ENCODE measurements around the gene SRSF3. TPM values are rescaled to one million over a fixed set of nuclear protein-coding genes. Genes with fewer than 3 reads are reported as not detected.

SRSF3 gene
- total and polyA plus RNA-seq, 9 of the 15 experiments (the other 6 are each of a cell fraction or from before 2014, with no cell fraction given) = 337 to 1,200 (median 518) TPM

DNA sequence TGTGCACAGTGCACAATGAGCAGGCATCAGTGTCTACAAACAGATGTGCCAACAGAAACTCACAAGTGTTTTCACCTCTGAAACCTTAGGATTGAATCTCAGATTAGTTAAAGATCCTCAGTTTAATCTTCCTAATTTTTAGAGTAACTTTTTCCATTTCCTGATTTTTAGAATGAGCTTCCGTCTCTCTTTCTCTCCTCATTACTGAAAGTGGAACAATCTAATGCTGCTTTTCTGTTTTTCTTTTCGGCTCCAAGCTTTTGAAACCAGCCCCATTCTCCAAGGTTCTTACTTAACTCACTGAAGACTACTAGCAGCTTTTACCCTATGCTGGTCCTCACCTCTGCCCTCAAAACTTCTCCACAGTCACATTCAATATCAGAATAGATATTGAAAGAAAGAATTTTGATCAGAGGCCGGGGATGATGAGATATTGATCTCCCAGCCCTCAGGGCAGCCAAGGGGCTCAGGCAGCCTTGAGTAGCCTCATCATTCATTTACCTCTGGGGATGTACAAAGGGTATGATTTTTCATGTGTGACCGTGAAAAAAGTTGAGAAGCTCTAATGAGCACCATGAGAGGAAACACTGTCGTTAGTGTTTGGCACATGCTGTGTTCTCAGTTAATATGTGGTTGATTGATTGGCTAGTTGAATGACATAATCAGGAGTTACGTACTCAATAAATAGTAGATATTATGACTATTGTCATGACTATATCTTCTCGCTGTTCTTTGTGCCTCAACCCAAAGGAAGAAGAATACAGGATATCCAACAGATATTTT is 35.0 kb upstream of the SRSF3 start:
- no peaks in the 10 kb centered on the region; a peak in 2 of 5 replicates for H3K4me1 ChIP-seq (replicated peaks in 1 of 2; ENCODE audit: control insufficient read depth in 2 of 2, insufficient read depth in 2 of 2, low read length in 2 of 2)
- no peak overlapping the region for H3K4me3 ChIP-seq
- no peak overlapping the region for H3K9ac ChIP-seq (ENCODE audit: insufficient read depth in 1 of 2, low read depth in 2 of 2, low read length in 2 of 2)
- TF ChIP-seq FOXK2 (conservative IDR thresholded peaks at IDR 0.05 in 1 of 2, IDR thresholded peaks at IDR 0.05 in 1 of 2; ENCODE audit: low read depth in 2 of 2) (no peak), USF1 (CRISPR knock-in tag; IDR thresholded peaks at IDR 0.05) (no peak), POLR2AphosphoS5 (IDR thresholded peaks at IDR 0.05; ENCODE audit: control insufficient read depth, insufficient read depth, low read depth, low read length) (no peak), EHMT2 (IDR thresholded peaks at IDR 0.05) (no peak), RAD51 (IDR thresholded peaks at IDR 0.05; ENCODE audit: borderline replicate concordance, low read depth) (no peak), PPARD (CRISPR knock-in tag; IDR thresholded peaks at IDR 0.05) (no peak), SMARCA5 (IDR thresholded peaks at IDR 0.05) (no peak)
- no peak for DNase-seq (ENCODE audit: extremely low read depth in 1 of 4, low spot score in 3 of 4)
- no peak overlapping the region for H3K4me2 ChIP-seq (ENCODE audit: insufficient read depth, low read length)
- ATAC-seq = no peak
- in situ Hi-C loops (cut with MboI) (no loop called here), intact Hi-C loops (cut with micrococcal nuclease) (no loop called here)
- H3K36me3 ChIP-seq (ENCODE audit: control insufficient read depth, insufficient read depth, low read length) = no peaks in the 10 kb centered on the region
- CTCF ChIA-PET (ENCODE audit: low intra/inter-chr PET ratio) = no interaction called here
- H2AFZ ChIP-seq (ENCODE audit: low read depth, low read length) = no peak overlapping the region
- H3K9me1 ChIP-seq (ENCODE audit: control insufficient read depth, insufficient read depth, low read length) = no peaks in the 10 kb centered on the region
- H3K27ac ChIP-seq (ENCODE audit: extremely low read depth, low read depth, low read length) = no peak overlapping the region
- no peak for FAIRE-seq
- no peaks in the 10 kb centered on the region for H3K79me2 ChIP-seq (ENCODE audit: control insufficient read depth, insufficient read depth, low read length)
- 39% methylated on average over 7 of the region's 7 CpGs for WGBS (ENCODE audit: insufficient coverage, low coverage, missing lambda C conversion rate)
- no TSS peak for BruUV-seq (replicated peaks)
- no peaks in the 10 kb centered on the region for H3K9me3 ChIP-seq (replicated peaks; ENCODE audit: control insufficient read depth, insufficient read depth, low read depth, low read length)
- H4K20me1 ChIP-seq (replicated peaks; ENCODE audit: control insufficient read depth, insufficient read depth, low read length) = no peaks in the 10 kb centered on the region
- no peaks in the 10 kb centered on the region for H3K27me3 ChIP-seq (ENCODE audit: control insufficient read depth in 2 of 2, insufficient read depth in 2 of 2, low read length in 2 of 2)
- POLR2A ChIA-PET = interaction anchor here (0.7 to 2.2 kb wide), 6 partner anchors 9 to 156 kb away, joined by 3 to 7 read pairs (median 4); partner anchors contain the start of gene SRSF3
